Measurements from ENCODE around the gene RAB13.
A peak's percentile ranks its signal among the peaks of the same experiment; 100 is the strongest.

RAB13 gene

GRCh38 chr1:153967107-153967999 is 18.8 kb downstream of the RAB13 start, which contains the start of gene CREB3L4:
Gene CREB3L4 (plus strand): TSS chr1:153967902. CDS start chr1:153968526, 624 bp downstream.
- Histone ChIP-seq H4K20me1 (no peaks in the 10 kb centered on the region), H3K27ac (peak within 1 kb of the TSS; percentile 90), H3K4me2 (peak within 1 kb of the TSS; percentile 100), H3K4me1 (peaks cover 69% of the 10 kb centered on the region), H3K9ac (peak within 1 kb of the TSS; percentile 83), H3K9me3 (no peaks in the 10 kb centered on the region), H3K36me3 (peaks cover 10% of the 10 kb centered on the region), H3K27me3 (no peaks in the 10 kb centered on the region), H3K4me3 (peak within 1 kb of the TSS; percentile 71)
- TF ChIP-seq Cebpa-rat (IDR thresholded peaks at IDR 0.05), result no peak

GRCh38 chr1:153963850-153964331 is 22.2 kb downstream of the RAB13 start:
- no peaks in the 10 kb centered on the region for H4K20me1 ChIP-seq
- peak overlapping the region; percentile 80 for H3K4me3 ChIP-seq
- H3K27ac ChIP-seq, result peak overlapping the region; percentile 78
- H3K9me3 ChIP-seq, result no peaks in the 10 kb centered on the region
- H3K4me1 ChIP-seq, result peaks cover 72% of the 10 kb centered on the region
- no peak for TF ChIP-seq Cebpa-rat (IDR thresholded peaks at IDR 0.05)
- H3K9ac ChIP-seq, result peak overlapping the region; percentile 89
- peak overlapping the region; percentile 100 for H3K4me2 ChIP-seq
- H3K27me3 ChIP-seq, result no peaks in the 10 kb centered on the region
- H3K36me3 ChIP-seq, result peaks cover 19% of the 10 kb centered on the region

- H3K4me1 ChIP-seq, result peaks cover 71% of the 10 kb centered on the region
- peak within 1 kb of the TSS; percentile 78 for H3K27ac ChIP-seq
- peak within 1 kb of the TSS; percentile 80 for H3K4me3 ChIP-seq
- TF ChIP-seq Cebpa-rat (IDR thresholded peaks at IDR 0.05), result no peak
- no peaks in the 10 kb centered on the region for H4K20me1 ChIP-seq
- peak within 1 kb of the TSS; percentile 100 for H3K4me2 ChIP-seq
- H3K36me3 ChIP-seq, result peaks cover 19% of the 10 kb centered on the region
- peak within 1 kb of the TSS; percentile 89 for H3K9ac ChIP-seq
- no peaks in the 10 kb centered on the region for H3K9me3 ChIP-seq
- no peaks in the 10 kb centered on the region for H3K27me3 ChIP-seq
Observed at GRCh38 chr1:153963030-153963849, 22.9 kb downstream of the RAB13 start, which contains the start of gene SLC39A1. Gene SLC39A1 (minus strand): TSS chr1:153963537. CDS start chr1:153962715, 822 bp downstream.

GRCh38 chr1:153962088-153963029 is 23.8 kb downstream of the RAB13 start:
- Histone ChIP-seq H3K27me3 (no peaks in the 10 kb centered on the region), H3K4me1 (peaks cover 72% of the 10 kb centered on the region), H3K9ac (peak overlapping the region; percentile 89), H3K9me3 (no peaks in the 10 kb centered on the region), H3K4me2 (peak overlapping the region; percentile 100), H4K20me1 (peaks cover 8% of the 10 kb centered on the region), H3K4me3 (peak overlapping the region; percentile 80), H3K27ac (peak overlapping the region; percentile 78), H3K36me3 (peaks cover 19% of the 10 kb centered on the region)
- TF ChIP-seq Cebpa-rat (IDR thresholded peaks at IDR 0.05), result no peak

GRCh38 chr1:153961421-153961820 is 24.7 kb downstream of the RAB13 start:
- peak overlapping the region; percentile 89 for H3K9ac ChIP-seq
- peaks cover 80% of the 10 kb centered on the region for H3K4me1 ChIP-seq

GRCh38 chr1:153960206-153960605 is 25.9 kb downstream of the RAB13 start:
- Histone ChIP-seq H3K27me3 (no peaks in the 10 kb centered on the region), H4K20me1 (peaks cover 30% of the 10 kb centered on the region), H3K9me3 (no peaks in the 10 kb centered on the region), H3K9ac (peak overlapping the region; percentile 45), H3K4me3 (no peak overlapping the region), H3K36me3 (peaks cover 21% of the 10 kb centered on the region), H3K27ac (peak overlapping the region; percentile 78; the same call in 1 of the 2 replicates), H3K4me1 (peaks cover 80% of the 10 kb centered on the region), H3K4me2 (0 out of 2 replicates have a peak overlapping the region, but pooled peaks have one; percentile 74)
- TF ChIP-seq Cebpa-rat (IDR thresholded peaks at IDR 0.05), result no peak

More at GRCh38 chr1:153961421-153961820, 24.7 kb downstream of the RAB13 start:
- Histone ChIP-seq H4K20me1 (peaks cover 17% of the 10 kb centered on the region), H3K9me3 (no peaks in the 10 kb centered on the region), H3K27ac (peak overlapping the region; percentile 78), H3K4me2 (peak overlapping the region; percentile 100), H3K27me3 (no peaks in the 10 kb centered on the region), H3K36me3 (peaks cover 19% of the 10 kb centered on the region), H3K4me3 (peak overlapping the region; percentile 80)
- no peak for TF ChIP-seq Cebpa-rat (IDR thresholded peaks at IDR 0.05)

- TF ChIP-seq Cebpa-rat (IDR thresholded peaks at IDR 0.05), result no peak
- Histone ChIP-seq H3K4me2 (peak overlapping the region; percentile 74), H3K4me3 (no peak overlapping the region), H3K4me1 (peaks cover 79% of the 10 kb centered on the region), H3K9ac (peak overlapping the region; percentile 45), H3K27me3 (no peaks in the 10 kb centered on the region), H3K27ac (peak overlapping the region; percentile 83; the same call in 1 of the 2 replicates), H3K36me3 (peaks cover 29% of the 10 kb centered on the region), H4K20me1 (peaks cover 37% of the 10 kb centered on the region), H3K9me3 (no peaks in the 10 kb centered on the region)
Observed at GRCh38 chr1:153959454-153959853, 26.7 kb downstream of the RAB13 start.

GRCh38 chr1:153958961-153959260 is 27.2 kb downstream of the RAB13 start:
- peak overlapping the region; percentile 86; the same call in 1 of the 2 replicates for H3K9ac ChIP-seq
- peak overlapping the region; percentile 83; the same call in 1 of the 2 replicates for H3K27ac ChIP-seq
- H3K4me1 ChIP-seq, result peaks cover 74% of the 10 kb centered on the region
- H3K36me3 ChIP-seq, result peaks cover 34% of the 10 kb centered on the region
- H3K27me3 ChIP-seq, result no peaks in the 10 kb centered on the region
- H3K4me2 ChIP-seq, result peak overlapping the region; percentile 74
- no peaks in the 10 kb centered on the region for H3K9me3 ChIP-seq
- peaks cover 43% of the 10 kb centered on the region for H4K20me1 ChIP-seq
- no peak for TF ChIP-seq Cebpa-rat (IDR thresholded peaks at IDR 0.05)
- H3K4me3 ChIP-seq, result peak overlapping the region; percentile 79

All from BLaER1 (cell line).